Caco-2 (cell line): Measurements from ENCODE around the gene FES. TPM values are rescaled to one million over a fixed set of nuclear protein-coding genes. Genes with fewer than 3 reads are reported as not detected.

ENCODE experiments used
- BruUV-seq: library from RNA; stranded (reverse); fragments of 400-500 nt; replicated peaks from 2 replicates; lab custom pipeline; 2021; lab: Mats Ljungman, UMichigan
- CTCF ChIA-PET: fragments of 300-600 bp; sonication (Branson Sonifier 250); formaldehyde crosslinking; loops from one replicate; lab custom pipeline; 2022; ENCODE audit warnings: antibody characterized with exemption; lab: Charles Lee
- POLR2A ChIA-PET: fragments of 300-600 bp; sonication (Branson Sonifier 250); formaldehyde crosslinking; loops from one replicate; lab custom pipeline; 2022; ENCODE audit warnings: antibody characterized with exemption; lab: Charles Lee
- DNase-seq, 2 experiments: peaks; one replicate each; pipeline versions ENCODE4 v3.0.0 to v3.0.0-alpha.2; 2020 to 2022
- H3K27me3 ChIP-seq: replicated peaks from 2 replicates; pipeline ENCODE4 v1.6.0; 2011; ENCODE audit warnings: low read length; ENCODE audit not compliant: control insufficient read depth, insufficient read depth
- H3K36me3 ChIP-seq: 2 replicates; pipeline ENCODE4 v1.5.1; 2011; ENCODE audit warnings: low read length; ENCODE audit not compliant: control insufficient read depth, insufficient read depth
- H3K4me1 ChIP-seq: fragments of 250-450 bp; sonication (Bioruptor Pico); 2 replicates; pipeline ENCODE4 v1.5.1; 2020; ENCODE audit warnings: mild to moderate bottlenecking
- H3K4me3 ChIP-seq: 2 replicates; pipeline ENCODE4 v1.5.1; 2011; ENCODE audit warnings: low read depth, mild to moderate bottlenecking, control low read depth, low read length
- H3K9me3 ChIP-seq: fragments of 250-450 bp; sonication (Bioruptor Pico); 2 replicates; pipeline ENCODE4 v1.5.1; 2020; ENCODE audit warnings: mild to moderate bottlenecking, moderate library complexity
- H3K27ac Mint-ChIP-seq: one replicate; pipeline ENCODE4 v1.8.0; 2022; ENCODE audit warnings: mixed read lengths; ENCODE audit not compliant: unreplicated experiment
- H3K27me3 Mint-ChIP-seq: one replicate; pipeline ENCODE4 v1.8.0; 2022; ENCODE audit warnings: mixed read lengths; ENCODE audit not compliant: insufficient read depth, unreplicated experiment
- H3K36me3 Mint-ChIP-seq: one replicate; pipeline ENCODE4 v1.8.0; 2022; ENCODE audit warnings: mild to moderate bottlenecking, mixed read lengths; ENCODE audit not compliant: insufficient read depth, unreplicated experiment
- H3K4me1 Mint-ChIP-seq: one replicate; pipeline ENCODE4 v1.8.0; 2022; ENCODE audit warnings: low read depth, mixed read lengths; ENCODE audit not compliant: unreplicated experiment
- H3K4me3 Mint-ChIP-seq: one replicate; pipeline ENCODE4 v1.8.0; 2022; ENCODE audit warnings: mild to moderate bottlenecking, moderate library complexity, mixed read lengths; ENCODE audit not compliant: unreplicated experiment
- H3K9me3 Mint-ChIP-seq: one replicate; pipeline ENCODE4 v1.8.0; 2022; ENCODE audit warnings: mixed read lengths; ENCODE audit not compliant: unreplicated experiment
- CTCF ChIP-seq, 2 experiments: fragments of 200-600 bp in 1 of 2; IDR thresholded peaks; 1 replicate in 1 of 2; 2 replicates in 1 of 2; pipeline versions ENCODE4 v1.5.1 to v1.8.0; 2011 to 2022; ENCODE audit warnings: antibody characterized with exemption in 1 of 2, control low read depth in 1 of 2, inconsistent platforms in 1 of 2, low read depth in 1 of 2, low read length in 1 of 2, mild to moderate bottlenecking in 1 of 2, moderate library complexity in 1 of 2; ENCODE audit not compliant: insufficient read depth in 1 of 2, severe bottlenecking in 1 of 2, unreplicated experiment in 1 of 2
- intact Hi-C: fragments of 100-400 bp; cut with micrococcal nuclease; formaldehyde crosslinking; loops from one replicate; pipeline ENCODE4 v1.10.0; 2022; ENCODE audit not compliant: unreplicated experiment
- total RNA-seq: library from RNA; stranded (reverse); gene quantifications from 2 replicates; pipeline ENCODE4 v1.2.3, GENCODE V29; 2022

The FES gene
- total RNA-seq, 1 experiment from 2014 or later: 1.7 TPM

GRCh38 chr15:90911906-90912769 is 27.8 kb downstream of the FES start:
- H3K4me3 Mint-ChIP-seq: no peak overlapping the region
- H3K36me3 Mint-ChIP-seq: peaks cover 15% of the 10 kb centered on the region
- Histone ChIP-seq H3K4me3 (no peak overlapping the region), H3K36me3 (no peaks in the 10 kb centered on the region; the same call in 1 of the 2 replicates), H3K4me1 (no peaks in the 10 kb centered on the region), H3K27me3 (no peaks in the 10 kb centered on the region), H3K9me3 (no peaks in the 10 kb centered on the region)
- H3K4me1 Mint-ChIP-seq: no peaks in the 10 kb centered on the region
- no peaks in the 10 kb centered on the region for H3K9me3 Mint-ChIP-seq
- TF ChIP-seq CTCF (IDR thresholded peaks at IDR 0.05; ENCODE audit: insufficient read depth in 1 of 2, low read depth in 1 of 2, low read length in 1 of 2, severe bottlenecking in 1 of 2, unreplicated experiment in 1 of 2): no peak
- no TSS peak for BruUV-seq
- H3K27me3 Mint-ChIP-seq: no peaks in the 10 kb centered on the region
- DNase-seq: no peak
- POLR2A ChIA-PET: no interaction called here
- CTCF ChIA-PET: no interaction called here
- intact Hi-C loops: no loop called here
- H3K27ac Mint-ChIP-seq: no peak overlapping the region

- H3K4me3 ChIP-seq: no peak overlapping the region
- H3K9me3 ChIP-seq: no peaks in the 10 kb centered on the region
- CTCF ChIA-PET: no interaction called here
- Mint-ChIP-seq H3K27me3 (no peaks in the 10 kb centered on the region), H3K27ac (no peak overlapping the region), H3K36me3 (peaks cover 21% of the 10 kb centered on the region), H3K4me1 (no peaks in the 10 kb centered on the region), H3K9me3 (no peaks in the 10 kb centered on the region), H3K4me3 (no peak overlapping the region)
- no TSS peak for BruUV-seq
- no peaks in the 10 kb centered on the region for H3K4me1 ChIP-seq
- H3K36me3 ChIP-seq: no peaks in the 10 kb centered on the region
- intact Hi-C loops: no loop called here
- no peaks in the 10 kb centered on the region for H3K27me3 ChIP-seq
- POLR2A ChIA-PET: no interaction called here
- no peak for DNase-seq
- no peak for TF ChIP-seq CTCF (IDR thresholded peaks at IDR 0.05; ENCODE audit: insufficient read depth in 1 of 2, low read depth in 1 of 2, low read length in 1 of 2, severe bottlenecking in 1 of 2, unreplicated experiment in 1 of 2)
These were observed 28.4 kb downstream of the FES start for GRCh38 chr15:90912770-90913075.

GRCh38 chr15:90913398-90913944 is 29.2 kb downstream of the FES start:
- no TSS peak for BruUV-seq
- no peak for TF ChIP-seq CTCF (IDR thresholded peaks at IDR 0.05; ENCODE audit: insufficient read depth in 1 of 2, low read depth in 1 of 2, low read length in 1 of 2, severe bottlenecking in 1 of 2, unreplicated experiment in 1 of 2)
- Mint-ChIP-seq H3K36me3 (peaks cover 21% of the 10 kb centered on the region), H3K4me3 (no peak overlapping the region), H3K27ac (no peak overlapping the region), H3K4me1 (no peaks in the 10 kb centered on the region), H3K9me3 (no peaks in the 10 kb centered on the region), H3K27me3 (no peaks in the 10 kb centered on the region)
- no peaks in the 10 kb centered on the region for H3K4me1 ChIP-seq
- intact Hi-C loops: no loop called here
- no peaks in the 10 kb centered on the region for H3K27me3 ChIP-seq
- no peak for DNase-seq
- no peaks in the 10 kb centered on the region for H3K9me3 ChIP-seq
- POLR2A ChIA-PET: no interaction called here
- CTCF ChIA-PET: interaction anchor here (0.6 kb wide), 1 partner anchor 19 kb away, joined by 3 read pairs; no protein-coding TSS in a partner anchor
- no peaks in the 10 kb centered on the region for H3K36me3 ChIP-seq
- H3K4me3 ChIP-seq: no peak overlapping the region
